ENCODE data around the gene TBCD. TPM values are rescaled to one million over a fixed set of nuclear protein-coding genes. Genes with fewer than 3 reads are reported as not detected.

The TBCD gene
- polyA plus RNA-seq, 1 donor from 2014 or later: 19.4 TPM

Other genes with a start within 250 kb of the TBCD start
- gene FOXK2, start 232.3 kb upstream of the TBCD start, polyA plus RNA-seq: 5.8 TPM
- gene WDR45B, start 103.6 kb upstream of the TBCD start, polyA plus RNA-seq: 32.1 TPM
- 1.9 TPM for gene RAB40B, start 53.4 kb upstream of the TBCD start, polyA plus RNA-seq
- 16.7 TPM for gene FN3KRP, start 35.4 kb upstream of the TBCD start, polyA plus RNA-seq
- not detected for gene FN3K, start 16.4 kb upstream of the TBCD start, polyA plus RNA-seq
- not detected for gene ZNF750, start 88.0 kb downstream of the TBCD start, polyA plus RNA-seq